Measurements from ENCODE around the gene ELK4.

The ELK4 gene

DNA sequence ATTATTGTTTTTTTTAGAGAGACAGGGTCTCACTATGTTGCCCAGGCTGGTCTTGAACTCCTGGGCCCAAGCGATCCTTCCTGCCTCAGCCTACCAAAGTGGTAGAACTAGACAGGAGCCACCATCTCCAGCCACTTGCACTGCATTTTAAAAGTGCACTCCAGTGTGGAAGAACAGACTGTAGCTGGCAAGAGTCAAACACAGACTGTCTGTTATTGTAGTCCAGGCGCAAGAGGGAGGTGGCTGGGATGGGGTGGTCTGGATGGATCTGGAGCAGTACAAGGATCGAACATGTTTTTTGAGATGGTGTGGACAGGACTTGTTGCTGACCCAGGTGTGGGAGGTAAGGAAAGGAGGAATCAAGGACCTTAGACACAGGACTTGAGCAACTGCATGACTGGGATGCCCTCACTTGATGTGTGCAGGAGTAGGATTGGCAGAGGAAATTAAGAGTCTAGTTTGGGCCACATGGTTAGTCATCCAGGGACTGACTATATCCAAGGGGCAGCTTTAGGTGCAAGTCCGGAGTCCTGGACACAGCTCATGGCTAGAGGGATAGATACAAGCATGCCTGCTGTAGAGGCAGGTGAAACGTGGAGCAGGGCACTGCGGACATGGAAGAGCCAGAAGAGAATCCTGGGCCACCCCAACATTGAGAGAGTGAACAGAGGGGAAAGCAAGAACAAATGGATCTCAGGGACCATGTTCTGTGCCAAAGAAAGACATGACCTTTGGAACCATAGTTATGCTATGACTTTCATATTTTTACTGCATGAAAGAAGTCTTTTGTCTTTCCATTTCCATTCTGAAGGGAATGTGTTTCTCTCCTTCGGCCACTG lies 42.0 kb downstream of the ELK4 start:
- H3K27ac ChIP-seq (ENCODE audit: poor library complexity, severe bottlenecking): no peak overlapping the region
- TF ChIP-seq, protein P1, sequence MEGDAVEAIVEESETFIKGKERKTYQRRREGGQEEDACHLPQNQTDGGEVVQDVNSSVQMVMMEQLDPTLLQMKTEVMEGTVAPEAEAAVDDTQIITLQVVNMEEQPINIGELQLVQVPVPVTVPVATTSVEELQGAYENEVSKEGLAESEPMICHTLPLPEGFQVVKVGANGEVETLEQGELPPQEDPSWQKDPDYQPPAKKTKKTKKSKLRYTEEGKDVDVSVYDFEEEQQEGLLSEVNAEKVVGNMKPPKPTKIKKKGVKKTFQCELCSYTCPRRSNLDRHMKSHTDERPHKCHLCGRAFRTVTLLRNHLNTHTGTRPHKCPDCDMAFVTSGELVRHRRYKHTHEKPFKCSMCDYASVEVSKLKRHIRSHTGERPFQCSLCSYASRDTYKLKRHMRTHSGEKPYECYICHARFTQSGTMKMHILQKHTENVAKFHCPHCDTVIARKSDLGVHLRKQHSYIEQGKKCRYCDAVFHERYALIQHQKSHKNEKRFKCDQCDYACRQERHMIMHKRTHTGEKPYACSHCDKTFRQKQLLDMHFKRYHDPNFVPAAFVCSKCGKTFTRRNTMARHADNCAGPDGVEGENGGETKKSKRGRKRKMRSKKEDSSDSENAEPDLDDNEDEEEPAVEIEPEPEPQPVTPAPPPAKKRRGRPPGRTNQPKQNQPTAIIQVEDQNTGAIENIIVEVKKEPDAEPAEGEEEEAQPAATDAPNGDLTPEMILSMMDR (IDR thresholded peaks at IDR 0.05; ENCODE audit: poor library complexity, severe bottlenecking): no peak
- H3K9me3 ChIP-seq (ENCODE audit: severe bottlenecking): no peaks in the 10 kb centered on the region
- H3K36me3 ChIP-seq (ENCODE audit: low read depth): no peaks in the 10 kb centered on the region
- no peaks in the 10 kb centered on the region for H3K27me3 ChIP-seq (ENCODE audit: insufficient read depth, poor library complexity, severe bottlenecking)
- ATAC-seq (ENCODE audit: low read depth): no peak
- H3K4me3 ChIP-seq (ENCODE audit: severe bottlenecking): no peak overlapping the region
- no peaks in the 10 kb centered on the region for H3K4me1 ChIP-seq (ENCODE audit: insufficient read depth, poor library complexity, severe bottlenecking)
- DNase-seq (ENCODE audit: low spot score): no peak

DNA sequence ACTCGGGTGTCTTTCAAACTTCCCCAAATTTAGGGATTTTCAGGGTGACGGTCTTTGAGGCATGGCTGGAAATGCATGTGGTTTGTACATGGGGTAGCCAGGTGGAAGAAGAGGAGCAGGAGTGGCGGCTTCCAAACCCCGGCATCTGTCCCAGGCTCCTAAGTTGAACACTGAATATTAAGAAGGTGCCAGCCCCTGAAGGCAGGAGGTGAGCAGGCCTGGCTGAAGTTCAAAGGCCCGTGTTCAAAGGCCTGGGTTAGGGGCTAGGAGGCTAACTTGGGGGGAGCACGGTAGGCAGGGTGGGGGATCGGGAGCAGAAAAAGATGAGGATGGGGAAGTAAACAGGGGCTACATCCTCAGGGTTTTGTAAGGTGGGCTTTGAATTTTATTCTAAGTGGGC lies 42.8 kb downstream of the ELK4 start:
- Histone ChIP-seq H3K27ac (ENCODE audit: poor library complexity, severe bottlenecking) (no peak overlapping the region), H3K4me3 (ENCODE audit: severe bottlenecking) (no peak overlapping the region), H3K9me3 (ENCODE audit: severe bottlenecking) (no peaks in the 10 kb centered on the region), H3K27me3 (ENCODE audit: insufficient read depth, poor library complexity, severe bottlenecking) (no peaks in the 10 kb centered on the region), H3K36me3 (ENCODE audit: low read depth) (no peaks in the 10 kb centered on the region), H3K4me1 (ENCODE audit: insufficient read depth, poor library complexity, severe bottlenecking) (no peaks in the 10 kb centered on the region)
- TF ChIP-seq, protein P1 (IDR thresholded peaks at IDR 0.05; ENCODE audit: poor library complexity, severe bottlenecking): no peak
- DNase-seq (ENCODE audit: low spot score) (no peak), ATAC-seq (ENCODE audit: low read depth) (no peak)

DNA sequence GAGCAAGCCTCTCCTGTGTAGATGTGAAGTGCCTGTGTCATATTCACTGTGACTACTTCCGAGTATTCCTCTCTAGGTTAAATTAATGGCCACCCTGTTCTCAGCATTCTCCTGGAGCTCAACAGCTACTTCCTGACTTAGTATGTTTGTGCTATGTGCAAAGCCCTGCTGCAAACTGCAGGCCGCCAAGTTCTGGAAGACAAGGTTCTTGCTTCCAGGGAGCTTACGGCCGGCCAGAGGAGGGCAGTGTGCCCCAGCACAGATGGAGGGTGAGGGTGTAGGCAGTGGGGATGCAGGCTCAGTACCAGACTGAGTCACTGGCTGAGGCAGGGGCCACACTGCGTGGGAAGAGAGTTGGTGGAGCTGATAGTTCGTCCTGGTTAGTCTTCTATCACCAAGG lies 43.2 kb downstream of the ELK4 start:
- no peaks in the 10 kb centered on the region for H3K4me1 ChIP-seq (ENCODE audit: insufficient read depth, poor library complexity, severe bottlenecking)
- ATAC-seq (ENCODE audit: low read depth): no peak
- TF ChIP-seq, protein P1 (IDR thresholded peaks at IDR 0.05; ENCODE audit: poor library complexity, severe bottlenecking): peak; percentile 9
- H3K27me3 ChIP-seq (ENCODE audit: insufficient read depth, poor library complexity, severe bottlenecking): no peaks in the 10 kb centered on the region
- no peak for DNase-seq (ENCODE audit: low spot score)
- no peak overlapping the region for H3K4me3 ChIP-seq (ENCODE audit: severe bottlenecking)
- no peaks in the 10 kb centered on the region for H3K9me3 ChIP-seq (ENCODE audit: severe bottlenecking)
- H3K27ac ChIP-seq (ENCODE audit: poor library complexity, severe bottlenecking): no peak overlapping the region
- no peaks in the 10 kb centered on the region for H3K36me3 ChIP-seq (ENCODE audit: low read depth)

DNA sequence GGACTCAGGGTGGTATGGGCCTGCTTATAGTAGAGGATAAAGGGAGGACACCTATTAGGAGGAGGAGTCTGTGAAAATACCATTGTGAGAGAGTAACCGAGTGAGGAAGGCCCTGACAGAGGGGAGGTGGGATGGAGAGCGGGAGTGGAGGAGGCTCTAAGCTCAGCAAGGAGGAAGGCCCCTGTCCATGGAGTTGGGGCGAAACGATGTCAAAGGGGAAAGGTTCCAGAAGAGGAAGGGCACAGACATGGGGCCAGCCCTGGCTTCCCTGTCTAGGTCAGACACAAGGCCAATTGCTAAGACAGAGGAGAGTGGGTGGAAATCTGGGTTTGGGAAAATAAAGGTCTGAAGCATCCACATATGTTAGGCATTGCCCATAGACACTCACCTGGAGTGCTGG lies 44.2 kb downstream of the ELK4 start:
- TF ChIP-seq, protein P1 (IDR thresholded peaks at IDR 0.05; ENCODE audit: poor library complexity, severe bottlenecking): no peak
- Histone ChIP-seq H3K4me3 (ENCODE audit: severe bottlenecking) (no peak overlapping the region), H3K4me1 (ENCODE audit: insufficient read depth, poor library complexity, severe bottlenecking) (no peaks in the 10 kb centered on the region), H3K27me3 (ENCODE audit: insufficient read depth, poor library complexity, severe bottlenecking) (no peaks in the 10 kb centered on the region), H3K9me3 (ENCODE audit: severe bottlenecking) (no peaks in the 10 kb centered on the region), H3K27ac (ENCODE audit: poor library complexity, severe bottlenecking) (no peak overlapping the region), H3K36me3 (ENCODE audit: low read depth) (no peaks in the 10 kb centered on the region)
- DNase-seq (ENCODE audit: low spot score): no peak
- no peak for ATAC-seq (ENCODE audit: low read depth)

All from RWPE2 (cell line).